Uterus (tissue), 4 donors: ENCODE results near the gene NOS1AP. TPM values are rescaled to one million over a fixed set of nuclear protein-coding genes. Genes with fewer than 3 reads are reported as not detected.

Experiments used
- DNase-seq, 2 donors: peaks; one replicate each; pipeline ENCODE4 v3.0.0-alpha.2; 2019 to 2020
- H3K27ac ChIP-seq, 2 donors: fragments of 200-600 bp; sonication (generic); 1 replicate in 1 of 2; 2 replicates in 1 of 2; pipeline ENCODE4 v1.5.1; 2016 to 2018
- H3K27me3 ChIP-seq, 2 donors: fragments of 200-600 bp; sonication (generic); one replicate each; pipeline ENCODE4 v1.5.1; 2018 to 2019; ENCODE audit warnings: control low read depth in 1 of 2
- H3K36me3 ChIP-seq, 2 donors: fragments of 200-600 bp; sonication (generic); one replicate each; pipeline ENCODE4 v1.5.1; 2019; ENCODE audit warnings: control low read depth in 1 of 2
- H3K4me1 ChIP-seq, 2 donors: fragments of 200-600 bp; sonication (generic); one replicate each; pipeline ENCODE4 v1.5.1; 2018 to 2019; ENCODE audit warnings: control low read depth in 1 of 2
- H3K4me3 ChIP-seq, 2 donors: fragments of 200-600 bp; sonication (generic); 1 replicate in 1 of 2; 2 replicates in 1 of 2; pipeline ENCODE4 v1.5.1; 2018 to 2019; ENCODE audit warnings: mild to moderate bottlenecking in 1 of 2
- H3K9me3 ChIP-seq, 2 donors: fragments of 200-600 bp; sonication (generic); one replicate each; pipeline ENCODE4 v1.5.1; 2019; ENCODE audit warnings: control low read depth in 1 of 2
- POLR2A ChIP-seq, 2 donors: fragments of 450-650 bp; IDR thresholded peaks; one replicate each; pipeline ENCODE4 v1.6.1; 2016; ENCODE audit warnings: antibody characterized with exemption in 2 of 2, mild to moderate bottlenecking in 1 of 2, moderate library complexity in 1 of 2
- intact Hi-C: fragments of 100-400 bp; cut with DNase I; formaldehyde crosslinking; loops from one replicate; pipeline ENCODE4 v1.15.1; 2023; ENCODE audit warnings: low total_unique reads
- total RNA-seq, 4 donors: library from RNA; depleted of rRNA in 3 of 4; stranded (reverse); fragments of >200 nt in 3 of 4; gene quantifications; one replicate each; pipeline versions ENCODE4 v1.1.0 to v1.2.4, GENCODE V29; 2014 to 2023
- TF ChIP-seq, protein P1 (sequence below), 4 experiments: fragments of 200-600 bp in 2 of 4; fragments of 450-650 bp in 2 of 4; sonication (generic) in 2 of 4; IDR thresholded peaks; one replicate each; pipeline ENCODE4 v1.5.1; 2016 to 2019; ENCODE audit warnings: antibody characterized with exemption in 4 of 4, mild to moderate bottlenecking in 2 of 4, moderate library complexity in 1 of 4
- donor health status: DM: yes; HTN: yes; CAD: no.

Gene NOS1AP
- total RNA-seq, 4 donors from 2014 or later, result under 0.01 to 5.3 (median 1.9) TPM; not detected in 1

- intact Hi-C loops, result no loop called here
- no peak for DNase-seq
- H3K36me3 ChIP-seq, result no peaks in the 10 kb centered on the region
- TF ChIP-seq, protein P1, sequence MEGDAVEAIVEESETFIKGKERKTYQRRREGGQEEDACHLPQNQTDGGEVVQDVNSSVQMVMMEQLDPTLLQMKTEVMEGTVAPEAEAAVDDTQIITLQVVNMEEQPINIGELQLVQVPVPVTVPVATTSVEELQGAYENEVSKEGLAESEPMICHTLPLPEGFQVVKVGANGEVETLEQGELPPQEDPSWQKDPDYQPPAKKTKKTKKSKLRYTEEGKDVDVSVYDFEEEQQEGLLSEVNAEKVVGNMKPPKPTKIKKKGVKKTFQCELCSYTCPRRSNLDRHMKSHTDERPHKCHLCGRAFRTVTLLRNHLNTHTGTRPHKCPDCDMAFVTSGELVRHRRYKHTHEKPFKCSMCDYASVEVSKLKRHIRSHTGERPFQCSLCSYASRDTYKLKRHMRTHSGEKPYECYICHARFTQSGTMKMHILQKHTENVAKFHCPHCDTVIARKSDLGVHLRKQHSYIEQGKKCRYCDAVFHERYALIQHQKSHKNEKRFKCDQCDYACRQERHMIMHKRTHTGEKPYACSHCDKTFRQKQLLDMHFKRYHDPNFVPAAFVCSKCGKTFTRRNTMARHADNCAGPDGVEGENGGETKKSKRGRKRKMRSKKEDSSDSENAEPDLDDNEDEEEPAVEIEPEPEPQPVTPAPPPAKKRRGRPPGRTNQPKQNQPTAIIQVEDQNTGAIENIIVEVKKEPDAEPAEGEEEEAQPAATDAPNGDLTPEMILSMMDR (IDR thresholded peaks at IDR 0.05), result no peak
- TF ChIP-seq POLR2A (IDR thresholded peaks at IDR 0.05), result no peak
- H3K27me3 ChIP-seq, result no peaks in the 10 kb centered on the region
- no peaks in the 10 kb centered on the region for H3K9me3 ChIP-seq
- H3K4me1 ChIP-seq, result no peaks in the 10 kb centered on the region
- H3K27ac ChIP-seq, result no peak overlapping the region
- H3K4me3 ChIP-seq, result no peak overlapping the region
Measured at GRCh38 chr1:162158624-162159271, 89.3 kb downstream of the NOS1AP start.

GRCh38 chr1:162159515-162159914 is 90.0 kb downstream of the NOS1AP start:
- Histone ChIP-seq H3K4me1 (no peaks in the 10 kb centered on the region), H3K9me3 (no peaks in the 10 kb centered on the region), H3K36me3 (no peaks in the 10 kb centered on the region), H3K27ac (no peak overlapping the region), H3K4me3 (no peak overlapping the region), H3K27me3 (no peaks in the 10 kb centered on the region)
- TF ChIP-seq POLR2A (IDR thresholded peaks at IDR 0.05), result no peak
- TF ChIP-seq, protein P1 (IDR thresholded peaks at IDR 0.05), result no peak
- intact Hi-C loops, result no loop called here
- DNase-seq, result no peak

- H3K9me3 ChIP-seq, result no peaks in the 10 kb centered on the region
- no peaks in the 10 kb centered on the region for H3K4me1 ChIP-seq
- H3K4me3 ChIP-seq, result no peak overlapping the region
- intact Hi-C loops, result no loop called here
- H3K36me3 ChIP-seq, result no peaks in the 10 kb centered on the region
- no peaks in the 10 kb centered on the region for H3K27me3 ChIP-seq
- TF ChIP-seq, protein P1 (IDR thresholded peaks at IDR 0.05), result no peak
- TF ChIP-seq POLR2A (IDR thresholded peaks at IDR 0.05), result no peak
- no peak overlapping the region for H3K27ac ChIP-seq
- no peak for DNase-seq
Measured at GRCh38 chr1:162161916-162162550, 92.5 kb downstream of the NOS1AP start.

GRCh38 chr1:162165528-162165927 is 96.0 kb downstream of the NOS1AP start:
- TF ChIP-seq, protein P1 (IDR thresholded peaks at IDR 0.05), result no peak
- TF ChIP-seq POLR2A (IDR thresholded peaks at IDR 0.05), result no peak
- no peak overlapping the region for H3K4me3 ChIP-seq
- H3K4me1 ChIP-seq, result no peaks in the 10 kb centered on the region
- no peak overlapping the region for H3K27ac ChIP-seq
- intact Hi-C loops, result no loop called here
- H3K9me3 ChIP-seq, result no peaks in the 10 kb centered on the region
- no peaks in the 10 kb centered on the region for H3K36me3 ChIP-seq
- DNase-seq, result no peak
- H3K27me3 ChIP-seq, result no peaks in the 10 kb centered on the region

DNA sequence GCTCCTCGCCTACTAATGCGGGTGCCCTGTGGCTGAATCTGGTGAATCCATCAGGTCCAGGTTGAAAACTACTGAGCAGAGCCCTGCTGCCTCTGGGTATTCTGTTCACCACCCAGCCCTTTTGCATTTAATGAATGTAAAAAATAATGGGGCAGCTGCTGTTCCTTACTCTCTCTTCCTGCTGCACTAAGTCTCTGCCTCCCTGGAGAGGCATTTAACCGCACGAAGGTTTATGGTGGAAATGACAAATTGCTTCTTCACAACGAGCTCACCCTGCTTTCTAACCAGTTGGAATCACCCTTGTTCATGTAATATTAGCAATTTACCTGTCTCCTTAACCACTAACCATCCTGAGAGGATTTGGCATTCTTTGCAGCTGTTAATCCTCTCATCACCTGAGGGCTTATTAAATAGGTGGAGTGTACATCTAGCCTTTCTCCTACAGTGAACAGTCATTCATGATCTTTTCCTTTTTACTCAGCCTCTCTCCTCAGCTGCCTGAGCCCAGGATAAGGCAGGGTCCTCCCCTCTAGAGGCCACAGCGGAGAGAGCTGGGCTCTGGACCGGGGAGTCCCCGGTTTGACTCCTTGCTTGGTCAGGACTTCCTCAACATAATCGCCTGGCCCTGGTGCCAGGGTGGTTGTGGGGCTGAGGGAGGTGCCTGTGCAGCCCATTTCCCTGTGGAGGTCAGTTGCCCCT is 97.6 kb downstream of the NOS1AP start:
- DNase-seq, result no peak
- H3K9me3 ChIP-seq, result no peaks in the 10 kb centered on the region
- H3K27me3 ChIP-seq, result no peaks in the 10 kb centered on the region
- no peak overlapping the region for H3K27ac ChIP-seq
- H3K4me1 ChIP-seq, result no peaks in the 10 kb centered on the region
- intact Hi-C loops, result no loop called here
- TF ChIP-seq, protein P1 (IDR thresholded peaks at IDR 0.05), result no peak
- TF ChIP-seq POLR2A (IDR thresholded peaks at IDR 0.05), result no peak
- no peak overlapping the region for H3K4me3 ChIP-seq
- H3K36me3 ChIP-seq, result no peaks in the 10 kb centered on the region
